Neuron (in vitro differentiated cells): Measurements from ENCODE around the gene PRLR.
A peak's percentile ranks its signal among the peaks of the same experiment; 100 is the strongest.
"Not testable (repeated sequence)": the region's sequence is repeated elsewhere in the genome, so short reads cannot be mapped to it uniquely, and the experiment has no call there.

Experiments
- H2AFZ ChIP-seq: one replicate; pipeline ENCODE4 v1.6.1; 2013; ENCODE audit warnings: low read depth, mild to moderate bottlenecking, inconsistent platforms, low read length, moderate library complexity
- H3K27me3 ChIP-seq: one replicate; pipeline ENCODE4 v1.6.1; 2013; ENCODE audit warnings: low read length; ENCODE audit not compliant: insufficient read depth
- H3K36me3 ChIP-seq: one replicate; pipeline ENCODE4 v1.6.1; 2013; ENCODE audit warnings: low read length; ENCODE audit not compliant: insufficient read depth
- H3K4me1 ChIP-seq: one replicate; pipeline ENCODE4 v1.6.1; 2013; ENCODE audit warnings: low read length; ENCODE audit not compliant: insufficient read depth
- H3K4me3 ChIP-seq: 2 replicates; pipeline ENCODE4 v1.5.1; 2013; ENCODE audit warnings: mild to moderate bottlenecking, low read length, moderate library complexity
- H3K9me3 ChIP-seq: one replicate; pipeline ENCODE4 v1.6.1; 2013; ENCODE audit warnings: low read length

Gene PRLR

DNA sequence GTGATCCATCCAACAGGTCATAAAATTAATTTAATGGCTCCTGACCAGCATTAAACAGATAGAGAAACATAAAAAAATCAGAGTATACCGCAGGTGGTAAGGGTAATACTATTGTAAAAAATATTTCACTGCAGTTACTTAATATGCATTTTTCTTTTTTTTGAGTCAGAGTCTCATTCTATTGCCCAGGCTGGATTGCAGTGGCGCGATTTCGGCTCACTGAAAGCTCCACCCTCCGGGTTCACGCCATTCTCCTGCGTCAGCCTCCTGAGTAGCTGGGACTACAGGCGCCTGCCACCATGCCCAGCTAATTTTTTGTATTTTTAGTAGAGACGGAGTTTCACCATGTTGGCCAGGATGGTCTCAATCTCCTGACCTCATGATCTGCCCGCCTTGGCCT is 15.1 kb upstream of the PRLR start:
- H3K9me3 ChIP-seq, H3K4me3 ChIP-seq, H2AFZ ChIP-seq, H3K36me3 ChIP-seq, H3K27me3 ChIP-seq: not testable (repeated sequence)
- peaks cover 40% of the 10 kb centered on the region for H3K4me1 ChIP-seq

DNA sequence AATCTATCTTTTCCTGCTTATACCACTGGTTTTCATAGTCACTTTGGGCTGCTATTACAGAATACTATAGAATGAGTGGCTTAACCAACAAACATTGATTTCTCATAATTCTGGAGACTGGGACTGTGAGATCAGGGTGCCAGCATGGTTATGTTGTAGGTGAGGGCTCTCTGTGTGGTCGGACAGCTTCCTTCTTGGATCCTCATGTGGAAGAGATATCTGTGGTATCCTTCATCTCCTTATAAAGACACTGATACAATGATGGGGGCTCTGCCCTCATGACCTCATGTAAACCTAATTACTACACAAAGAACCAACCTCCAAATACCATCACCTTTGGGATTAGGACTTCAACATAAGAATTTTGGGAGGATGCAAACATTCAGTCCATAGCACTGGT is 13.9 kb upstream of the PRLR start:
- Histone ChIP-seq H3K9me3 (no peaks in the 10 kb centered on the region), H3K4me1 (peaks cover 41% of the 10 kb centered on the region), H2AFZ (no peak overlapping the region), H3K27me3 (no peaks in the 10 kb centered on the region), H3K36me3 (no peaks in the 10 kb centered on the region), H3K4me3 (no peak overlapping the region)

DNA sequence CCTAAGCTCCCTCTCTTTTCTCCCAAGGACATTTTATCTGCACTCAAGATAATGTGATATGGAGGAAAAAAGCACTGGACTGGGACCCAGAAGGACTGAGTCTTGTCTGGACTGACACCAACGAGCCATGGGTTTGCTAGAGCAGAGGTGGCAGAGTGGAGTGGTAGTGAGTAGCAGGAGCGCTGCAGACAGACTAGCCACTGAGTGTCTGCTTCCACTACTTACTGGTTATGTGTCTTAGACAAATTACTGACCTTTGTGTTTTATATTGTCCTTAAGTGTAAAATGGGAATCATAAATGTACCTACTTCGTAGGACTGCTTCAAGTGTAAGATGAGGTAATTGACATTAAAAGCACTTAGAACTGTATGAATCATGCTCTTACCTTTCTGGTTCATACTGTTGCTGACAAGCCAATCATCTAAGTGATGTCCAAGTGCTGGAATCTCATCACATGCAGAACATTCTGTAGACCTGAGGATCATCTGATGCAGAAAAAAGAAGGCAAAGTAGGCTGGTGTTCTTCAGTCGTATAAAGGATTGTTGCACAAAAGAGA is 12.5 kb upstream of the PRLR start:
- H3K4me1 ChIP-seq: peaks cover 31% of the 10 kb centered on the region
- H3K36me3 ChIP-seq: no peaks in the 10 kb centered on the region
- H3K27me3 ChIP-seq: no peaks in the 10 kb centered on the region
- no peak overlapping the region for H3K4me3 ChIP-seq
- no peaks in the 10 kb centered on the region for H3K9me3 ChIP-seq
- no peak overlapping the region for H2AFZ ChIP-seq

DNA sequence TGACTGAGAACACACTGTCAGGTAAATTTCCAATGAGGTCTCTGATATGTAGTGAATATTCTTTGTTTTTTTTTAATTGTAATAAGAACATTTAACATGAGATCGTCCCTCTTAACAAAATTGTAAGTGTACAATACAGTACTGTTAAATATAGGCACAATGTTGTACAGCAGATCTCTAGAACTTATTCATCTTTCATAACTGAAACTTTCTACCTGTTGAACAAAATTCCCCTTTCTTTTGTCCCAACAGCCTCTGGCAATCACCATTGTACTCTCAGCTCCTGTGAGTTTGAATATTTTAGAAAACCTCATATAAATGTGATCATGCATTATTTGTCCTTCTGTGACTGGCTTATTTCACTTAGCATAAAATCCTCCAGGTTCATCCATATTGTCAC is 10.6 kb upstream of the PRLR start:
- peaks cover 13% of the 10 kb centered on the region for H3K4me1 ChIP-seq

DNA sequence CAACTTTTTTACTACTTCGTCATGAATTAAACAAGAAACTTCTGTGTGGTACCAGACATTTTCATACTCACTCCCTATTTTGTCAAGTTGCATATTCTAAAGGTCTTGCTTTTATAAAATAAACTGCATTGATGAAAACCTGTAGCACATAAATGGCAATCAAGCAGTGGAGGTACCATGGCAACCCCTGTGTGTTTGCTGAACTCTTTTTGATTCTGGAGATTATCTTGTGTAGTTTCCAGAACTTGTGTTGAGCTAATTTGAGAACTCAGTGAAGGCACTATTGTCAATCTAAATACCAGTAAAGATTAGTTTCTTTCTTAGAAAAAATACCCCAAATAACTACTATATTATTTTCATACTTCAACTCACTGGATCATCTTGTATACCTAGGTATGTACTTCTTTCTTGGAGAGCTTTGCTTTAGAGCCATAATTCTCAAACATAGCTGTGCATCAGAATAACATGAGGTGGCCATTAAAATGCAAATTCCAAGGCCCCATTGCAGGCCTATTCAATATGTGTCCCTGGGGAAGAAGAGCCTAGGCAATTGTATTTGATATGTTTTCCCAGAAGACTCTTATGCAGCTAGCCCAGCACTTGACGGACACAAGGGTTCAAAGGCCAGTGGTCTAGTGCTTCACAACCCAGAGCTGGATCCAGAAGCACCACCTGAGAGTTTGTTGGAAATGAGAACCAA is 9.8 kb upstream of the PRLR start:
- H2AFZ ChIP-seq: no peak overlapping the region
- no peaks in the 10 kb centered on the region for H3K9me3 ChIP-seq
- no peaks in the 10 kb centered on the region for H3K27me3 ChIP-seq
- no peak overlapping the region for H3K4me3 ChIP-seq
- peaks cover 12% of the 10 kb centered on the region for H3K4me1 ChIP-seq
- no peaks in the 10 kb centered on the region for H3K36me3 ChIP-seq

More for the DNA sequence above, 10.6 kb upstream of the PRLR start:
- H3K27me3 ChIP-seq: no peaks in the 10 kb centered on the region
- H3K36me3 ChIP-seq: no peaks in the 10 kb centered on the region
- no peak overlapping the region for H2AFZ ChIP-seq
- no peak overlapping the region for H3K4me3 ChIP-seq
- no peaks in the 10 kb centered on the region for H3K9me3 ChIP-seq

DNA sequence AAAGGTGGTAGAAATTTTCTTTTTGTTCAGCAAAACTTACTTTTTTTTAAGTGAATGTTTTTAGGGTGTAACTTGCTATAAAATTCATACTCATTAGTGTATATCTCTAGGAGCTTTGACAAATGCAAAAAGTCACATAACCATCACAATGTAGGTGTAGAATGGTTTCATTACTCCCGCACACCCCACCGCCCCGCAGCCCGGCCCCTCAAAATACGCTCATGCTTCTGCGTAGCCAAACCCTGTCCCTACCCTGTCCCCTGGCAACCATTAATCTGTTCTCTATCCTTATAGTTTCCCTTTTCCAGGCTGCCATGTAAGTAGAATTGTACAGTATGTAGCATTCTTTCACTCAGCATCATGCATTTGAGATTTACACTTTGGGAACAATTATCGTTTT is 9.2 kb upstream of the PRLR start:
- Histone ChIP-seq H3K36me3 (no peaks in the 10 kb centered on the region), H3K9me3 (no peaks in the 10 kb centered on the region), H2AFZ (no peak overlapping the region), H3K27me3 (no peaks in the 10 kb centered on the region), H3K4me3 (no peak overlapping the region), H3K4me1 (peaks cover 12% of the 10 kb centered on the region)

DNA sequence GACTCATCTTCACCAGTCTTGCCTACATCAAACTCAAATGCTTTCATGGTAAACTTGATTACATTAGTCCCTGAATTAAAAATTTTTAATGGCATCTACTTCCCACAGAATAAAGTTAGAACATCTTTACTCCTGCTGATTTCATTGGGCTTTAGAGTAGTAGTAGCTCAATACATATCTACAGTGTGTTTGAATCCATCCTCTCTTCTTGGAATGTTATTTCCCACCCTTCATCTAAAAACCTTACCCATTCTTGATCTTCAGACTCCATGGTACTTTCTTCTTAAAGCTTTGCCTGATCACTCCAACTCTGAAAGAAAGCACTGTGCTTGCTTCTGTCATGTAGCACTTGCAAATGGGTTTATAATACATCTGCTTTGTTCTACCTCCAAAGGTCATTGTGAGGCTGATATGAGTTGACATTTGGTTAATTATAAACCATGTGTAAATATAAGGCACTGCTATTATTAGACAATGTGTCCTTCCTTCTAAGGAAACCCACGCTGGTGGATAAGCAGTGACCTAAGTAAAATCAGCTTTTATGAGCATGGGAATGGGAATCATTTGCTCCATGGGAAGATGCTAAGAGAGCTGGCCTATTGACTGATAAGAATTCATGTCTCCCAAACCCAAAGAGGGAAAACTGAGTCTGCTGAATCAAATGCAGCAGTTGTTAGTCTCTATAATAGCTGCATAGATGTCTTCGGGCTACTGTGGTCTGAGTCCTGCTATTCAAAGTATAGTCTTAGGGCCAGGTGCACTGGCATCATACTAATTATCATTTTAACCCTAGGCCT is 7.5 kb upstream of the PRLR start:
- H3K9me3 ChIP-seq: no peaks in the 10 kb centered on the region
- no peak overlapping the region for H2AFZ ChIP-seq
- no peaks in the 10 kb centered on the region for H3K27me3 ChIP-seq
- peaks cover 12% of the 10 kb centered on the region for H3K4me1 ChIP-seq
- H3K4me3 ChIP-seq: no peak overlapping the region
- no peaks in the 10 kb centered on the region for H3K36me3 ChIP-seq

DNA sequence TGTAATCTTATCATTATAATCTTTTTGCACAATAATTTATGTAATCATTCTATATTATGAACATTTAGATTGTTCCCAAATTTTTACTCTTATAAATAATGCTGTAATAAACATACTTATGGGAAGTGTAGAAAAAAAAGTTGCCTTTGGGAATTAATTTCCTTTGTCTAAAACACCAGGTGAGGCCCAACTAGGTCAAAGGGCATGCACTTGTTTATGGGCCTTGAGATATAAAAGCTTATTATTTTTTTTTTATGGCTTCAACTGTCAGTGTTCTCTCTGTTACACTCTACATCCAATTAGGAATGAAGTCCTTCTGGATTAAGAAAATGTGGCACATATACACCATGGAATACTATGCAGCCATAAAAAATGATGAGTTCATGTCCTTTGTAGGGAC is 6.5 kb upstream of the PRLR start:
- Histone ChIP-seq H3K9me3 (no peaks in the 10 kb centered on the region), H3K36me3 (no peaks in the 10 kb centered on the region), H2AFZ (no peak overlapping the region), H3K4me1 (peaks cover 12% of the 10 kb centered on the region), H3K27me3 (peaks cover 5% of the 10 kb centered on the region), H3K4me3 (no peak overlapping the region)

DNA sequence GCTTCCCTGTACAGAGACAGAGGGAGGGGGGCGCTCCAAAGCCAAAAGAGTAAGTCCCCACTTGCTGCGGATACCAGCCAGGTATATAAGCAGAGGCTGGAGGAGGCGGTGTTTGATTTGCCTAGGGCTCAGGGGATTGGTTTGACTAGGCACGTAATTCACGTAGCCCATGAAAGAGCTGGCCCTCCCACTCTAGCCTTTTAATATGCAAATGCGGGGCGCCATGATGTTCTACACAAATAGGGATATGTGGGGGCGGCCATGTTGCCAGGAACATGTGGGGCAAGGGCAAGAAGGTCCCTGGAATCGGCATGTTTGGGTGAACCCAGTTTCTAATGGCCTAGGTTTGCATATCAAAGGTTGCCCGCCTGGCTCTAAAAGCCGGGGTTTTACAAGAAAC is 3.3 kb upstream of the PRLR start:
- H3K4me1 ChIP-seq: peaks cover 5% of the 10 kb centered on the region
- H2AFZ ChIP-seq: no peak overlapping the region
- no peaks in the 10 kb centered on the region for H3K36me3 ChIP-seq
- H3K27me3 ChIP-seq: peaks cover 28% of the 10 kb centered on the region
- no peaks in the 10 kb centered on the region for H3K9me3 ChIP-seq
- H3K4me3 ChIP-seq: no peak overlapping the region

DNA sequence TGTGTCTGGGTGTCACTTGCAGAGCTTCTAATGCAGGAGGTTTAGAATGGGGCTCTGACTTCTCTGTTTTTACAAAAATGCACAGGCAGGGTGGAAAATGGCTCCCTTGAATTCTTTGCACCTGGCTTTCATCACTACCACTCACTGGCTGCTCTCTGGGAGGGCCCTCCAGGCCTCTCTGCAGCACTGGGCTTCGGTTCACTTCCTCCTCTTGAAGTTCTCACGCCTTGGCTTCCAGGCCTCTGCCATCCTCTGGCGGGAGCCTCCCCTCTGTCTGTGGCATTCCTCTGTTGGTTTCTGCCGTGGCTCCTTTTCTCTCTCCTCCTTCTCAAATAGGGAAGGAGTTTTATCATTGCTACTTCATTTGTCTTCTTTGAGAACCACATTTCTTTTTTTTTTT is 2.8 kb upstream of the PRLR start:
- H2AFZ ChIP-seq: no peak overlapping the region

DNA sequence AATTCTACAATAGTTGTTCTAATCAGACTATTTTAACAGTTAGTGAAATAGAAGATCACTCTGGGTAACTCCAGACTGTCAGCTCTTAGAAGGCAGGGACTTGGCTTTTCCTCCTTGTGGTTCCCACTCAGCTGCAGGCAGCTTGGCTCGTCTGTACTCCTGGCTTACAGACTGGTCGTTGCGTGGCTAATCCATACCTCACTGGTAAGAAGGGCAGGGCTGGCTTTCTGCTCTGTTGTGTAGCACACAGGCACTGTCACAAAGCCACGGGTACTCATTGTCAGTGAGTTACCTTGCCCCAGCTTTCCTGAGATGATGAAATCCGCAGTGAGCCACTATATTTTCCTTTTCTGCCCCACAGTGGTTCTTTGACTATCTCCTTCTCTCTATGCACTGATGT is 1.8 kb upstream of the PRLR start:
- Histone ChIP-seq H3K4me1 (peaks cover 16% of the 10 kb centered on the region), H3K4me3 (no peak overlapping the region), H3K27me3 (peaks cover 39% of the 10 kb centered on the region), H3K36me3 (no peaks in the 10 kb centered on the region), H2AFZ (no peak overlapping the region), H3K9me3 (no peaks in the 10 kb centered on the region)

More for the DNA sequence above, 2.8 kb upstream of the PRLR start:
- Histone ChIP-seq H3K4me1 (peaks cover 9% of the 10 kb centered on the region), H3K36me3 (no peaks in the 10 kb centered on the region), H3K27me3 (peaks cover 33% of the 10 kb centered on the region), H3K9me3 (no peaks in the 10 kb centered on the region), H3K4me3 (no peak overlapping the region)

DNA sequence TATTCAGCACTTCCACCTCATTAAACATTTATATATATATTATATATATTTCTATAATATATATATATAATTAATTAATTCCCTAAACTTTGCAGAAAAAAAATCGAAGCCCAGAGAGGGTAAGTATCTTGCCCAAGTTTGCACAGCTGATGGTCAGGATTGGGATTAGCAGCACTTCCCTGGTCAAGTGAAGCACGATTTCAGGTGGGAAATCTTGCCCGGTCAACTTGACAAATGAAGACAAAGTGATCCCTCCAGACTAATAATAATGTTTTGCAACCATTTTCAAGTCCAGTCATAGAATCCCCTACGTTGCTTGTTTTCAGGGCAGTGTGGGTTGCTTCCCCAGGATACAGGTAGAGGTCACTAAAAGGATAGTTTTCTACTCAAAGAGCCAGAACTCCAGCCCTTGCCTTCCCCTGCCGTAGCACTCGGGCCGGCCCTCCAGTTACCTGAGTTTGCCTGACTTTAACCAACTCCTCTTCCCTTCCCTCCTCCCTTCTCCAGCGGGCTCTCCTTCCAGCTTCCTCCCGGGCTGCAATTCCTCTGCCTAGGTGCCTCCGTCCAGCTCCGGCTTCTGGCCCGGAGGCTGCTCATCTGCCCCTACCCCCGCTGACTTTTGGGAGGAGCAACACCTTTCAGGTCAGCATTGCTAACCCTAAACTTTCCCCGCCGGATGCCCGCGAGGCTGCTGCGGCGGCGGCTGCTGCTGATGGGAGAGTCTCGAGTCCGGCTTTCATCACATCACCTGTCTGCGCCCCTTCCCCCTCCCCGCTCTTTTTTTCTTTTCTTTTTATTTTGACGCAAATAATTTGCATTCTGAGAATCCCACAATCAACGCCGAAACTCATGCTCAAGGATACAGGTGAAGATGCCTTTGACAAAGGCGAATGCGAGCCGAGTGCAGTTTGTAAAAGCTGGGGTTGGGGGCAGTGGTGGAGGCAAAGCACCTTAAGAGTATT is 930 bp downstream of the PRLR start:
- Histone ChIP-seq H3K4me3 (peak overlapping the region; percentile 8), H3K36me3 (no peaks in the 10 kb centered on the region), H2AFZ (peak overlapping the region; percentile 13), H3K9me3 (no peaks in the 10 kb centered on the region), H3K27me3 (peaks cover 46% of the 10 kb centered on the region), H3K4me1 (peaks cover 16% of the 10 kb centered on the region)
